Liver (tissue), 9 donors: Measurements from ENCODE around the gene JAKMIP1. TPM values are rescaled to one million over a fixed set of nuclear protein-coding genes. Genes with fewer than 3 reads are reported as not detected.

Source experiments
- DNase-seq: peaks from one replicate; pipeline ENCODE4 v3.0.0-alpha.2; 2017; ENCODE audit warnings: low spot score
- H3K27ac ChIP-seq, 2 donors: one replicate each; pipeline ENCODE4 v1.7.0; 2013; ENCODE audit warnings: inconsistent platforms in 2 of 2, low read length in 2 of 2, control low read depth in 1 of 2, low read depth in 1 of 2, mild to moderate bottlenecking in 1 of 2
- H3K27me3 ChIP-seq, 4 donors: one replicate each; pipeline versions ENCODE4 v1.6.1 to v1.7.0; 2013; ENCODE audit warnings: low read length in 3 of 4, inconsistent platforms in 1 of 4, mild to moderate bottlenecking in 1 of 4, moderate library complexity in 1 of 4; ENCODE audit not compliant: control insufficient read depth in 4 of 4, insufficient read depth in 4 of 4
- H3K36me3 ChIP-seq, 4 donors: one replicate each; pipeline versions ENCODE4 v1.6.1 to v1.7.0; 2013; ENCODE audit warnings: low read length in 3 of 4, mild to moderate bottlenecking in 3 of 4, low read depth in 1 of 4, moderate library complexity in 1 of 4; ENCODE audit not compliant: control insufficient read depth in 4 of 4, insufficient read depth in 3 of 4
- H3K4me1 ChIP-seq, 4 donors: one replicate each; pipeline versions ENCODE4 v1.6.1 to v1.7.0; 2013; ENCODE audit warnings: low read length in 3 of 4, mild to moderate bottlenecking in 3 of 4, moderate library complexity in 1 of 4; ENCODE audit not compliant: control insufficient read depth in 4 of 4, insufficient read depth in 4 of 4
- H3K4me3 ChIP-seq, 3 donors: one replicate each; pipeline versions ENCODE4 v1.6.1 to v1.7.0; 2013; ENCODE audit warnings: low read length in 3 of 3, control low read depth in 1 of 3, low read depth in 1 of 3, mild to moderate bottlenecking in 1 of 3
- H3K9ac ChIP-seq, 2 donors: one replicate each; pipeline ENCODE4 v1.7.0; 2013; ENCODE audit warnings: low read length in 2 of 2, mild to moderate bottlenecking in 2 of 2, moderate library complexity in 2 of 2, control low read depth in 1 of 2, low read depth in 1 of 2
- H3K9me3 ChIP-seq, 4 donors: one replicate each; pipeline versions ENCODE4 v1.6.1 to v1.7.0; 2013; ENCODE audit warnings: low read length in 3 of 4; ENCODE audit not compliant: control insufficient read depth in 4 of 4
- ATF3 ChIP-seq: IDR thresholded peaks from 2 replicates; pipeline ENCODE4 v1.6.1; 2016; ENCODE audit warnings: antibody characterized with exemption
- EGR1 ChIP-seq, 2 donors: IDR thresholded peaks; 2 replicates each; pipeline ENCODE4 v1.6.1; 2016 to 2018; ENCODE audit warnings: antibody characterized with exemption in 2 of 2, low read depth in 2 of 2
- FOXA1 ChIP-seq: IDR thresholded peaks from 2 replicates; pipeline ENCODE4 v1.6.1; 2016; ENCODE audit warnings: antibody characterized with exemption
- FOXA2 ChIP-seq: IDR thresholded peaks from 2 replicates; pipeline ENCODE4 v1.6.1; 2016; ENCODE audit warnings: antibody characterized with exemption
- GABPA ChIP-seq, 2 donors: IDR thresholded peaks in 1 of 2; conservative IDR thresholded peaks in 1 of 2; 2 replicates each; pipeline ENCODE4 v1.6.1; 2016; ENCODE audit warnings: antibody characterized with exemption in 2 of 2, mild to moderate bottlenecking in 1 of 2, moderate library complexity in 1 of 2
- HNF4G ChIP-seq: IDR thresholded peaks from 2 replicates; pipeline ENCODE4 v1.6.1; 2016; ENCODE audit warnings: antibody characterized with exemption
- MAX ChIP-seq: IDR thresholded peaks from 2 replicates; pipeline ENCODE4 v1.6.1; 2016; ENCODE audit warnings: antibody characterized with exemption
- NR2F2 ChIP-seq: IDR thresholded peaks from 2 replicates; pipeline ENCODE4 v1.6.1; 2016; ENCODE audit warnings: antibody characterized with exemption
- RAD21 ChIP-seq, 2 donors: IDR thresholded peaks; 2 replicates each; pipeline ENCODE4 v1.6.1; 2016; ENCODE audit warnings: antibody characterized with exemption in 2 of 2, mild to moderate bottlenecking in 2 of 2
- SP1 ChIP-seq: IDR thresholded peaks from 2 replicates; pipeline ENCODE4 v1.6.1; 2018; ENCODE audit warnings: antibody characterized with exemption, mild to moderate bottlenecking
- TAF1 ChIP-seq: conservative IDR thresholded peaks from 2 replicates; pipeline ENCODE4 v1.6.1; 2016; ENCODE audit warnings: antibody characterized with exemption, mild to moderate bottlenecking
- WGBS: extraction: QIAGEN DNeasy Blood & Tissue Kit; methylation state at CpG from one replicate; pipeline ENCODE4 v1.1.7; 2013; 5-methylcytosine and 5-hydroxymethylcytosine counted together
- polyA plus RNA-seq, 2 donors: library from polyadenylated mRNA; stranded (reverse) in 1 of 2; unstranded in 1 of 2; fragments of 200-250 nt in 1 of 2; fragments of >200 nt in 1 of 2; fragmentation: Nextera tagmentation in 1 of 2; extraction: Ambion mirVana in 1 of 2; gene quantifications; one replicate each; pipeline versions ENCODE4 v1.2.1 to v1.2.3, GENCODE V29; 2013 to 2015
- total RNA-seq, 2 donors: library from RNA; depleted of rRNA; stranded (reverse); fragments of >200 nt; gene quantifications; one replicate each; pipeline ENCODE4 v1.2.3, GENCODE V29; 2014
- TF ChIP-seq, protein P1 (sequence below): IDR thresholded peaks from 2 replicates; pipeline ENCODE4 v1.6.1; 2016; ENCODE audit warnings: antibody characterized with exemption
- TF ChIP-seq, protein P2 (sequence below): fragments of 150-350 bp; IDR thresholded peaks from 2 replicates; pipeline ENCODE4 v1.5.1; 2017; ENCODE audit warnings: improper control_type of control experiment, low read depth, low read length; ENCODE audit not compliant: missing input control
- TF ChIP-seq, protein P3 (sequence below): IDR thresholded peaks from 2 replicates; pipeline ENCODE4 v1.6.1; 2016; ENCODE audit warnings: antibody characterized with exemption, mild to moderate bottlenecking
- donor health status: healthy.
- donor health status: healthy.
- donor health status: healthy.
- donor health status: healthy.
- donor health status: healthy.

JAKMIP1 gene
- total and polyA plus RNA-seq, 4 donors = 0.08 to 0.50 TPM; not detected in 2

GRCh38 chr4:6020613-6021012 lies 179.7 kb downstream of the JAKMIP1 start:
- no peak overlapping the region for H3K27ac ChIP-seq
- TF ChIP-seq GABPA (IDR thresholded peaks at IDR 0.05 in 1 of 2, conservative IDR thresholded peaks at IDR 0.05 in 1 of 2) (no peak), FOXA1 (no peak)
- no peak overlapping the region for H3K4me3 ChIP-seq
- 86% methylated on average over 8 of the region's 8 CpGs for WGBS
- no peak overlapping the region for H3K9ac ChIP-seq
- no peak for DNase-seq
- no peaks in the 10 kb centered on the region for H3K36me3 ChIP-seq
- H3K27me3 ChIP-seq = no peaks in the 10 kb centered on the region
- H3K4me1 ChIP-seq = no peaks in the 10 kb centered on the region
- no peaks in the 10 kb centered on the region for H3K9me3 ChIP-seq

DNA sequence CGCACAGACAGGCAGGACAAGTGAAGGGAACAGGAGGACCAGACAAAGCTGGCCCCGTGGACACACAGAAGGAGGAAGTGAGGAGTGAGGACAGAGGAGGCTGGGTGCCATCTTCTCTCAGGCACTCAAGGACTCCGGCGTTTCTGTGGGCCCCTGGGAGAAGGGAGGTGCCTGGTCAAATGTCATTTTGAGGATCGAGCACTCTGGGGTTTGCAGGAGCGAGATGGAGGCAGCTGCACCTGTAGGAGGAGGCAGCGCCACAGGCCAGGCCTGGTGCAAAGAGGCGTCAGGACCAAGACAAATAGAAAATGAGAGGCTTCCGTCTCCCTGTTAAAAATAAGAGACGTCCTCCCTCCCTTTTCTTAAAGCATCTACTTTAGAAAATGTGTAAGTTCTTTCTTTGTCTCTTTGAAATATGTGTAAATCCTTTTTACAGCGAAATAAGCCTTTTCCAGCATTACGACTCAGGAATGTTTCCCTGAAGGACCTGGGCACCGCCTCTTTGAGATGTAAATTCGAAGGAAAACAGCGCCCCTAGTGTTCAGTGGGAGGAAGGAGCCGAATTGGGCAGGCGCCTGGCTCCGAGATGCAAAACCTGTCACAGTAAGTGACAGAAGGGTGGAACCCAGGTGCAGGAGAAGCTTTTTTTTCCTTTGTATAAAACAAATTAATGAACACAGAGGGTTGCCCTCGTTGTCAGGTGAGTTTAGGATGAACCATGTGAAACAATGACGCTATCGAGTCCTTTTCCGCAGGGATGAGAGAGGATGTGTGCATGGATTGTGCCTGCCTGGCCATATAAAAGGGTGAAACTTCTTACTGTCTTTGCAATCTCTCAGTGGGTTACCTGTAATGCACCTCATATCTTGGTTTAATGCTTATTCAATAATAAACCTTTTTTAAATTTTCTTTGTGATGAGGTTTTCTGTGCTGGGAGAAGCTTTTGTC lies 180.8 kb downstream of the JAKMIP1 start:
- 39% methylated on average over 22 of the region's 22 CpGs for WGBS

DNA sequence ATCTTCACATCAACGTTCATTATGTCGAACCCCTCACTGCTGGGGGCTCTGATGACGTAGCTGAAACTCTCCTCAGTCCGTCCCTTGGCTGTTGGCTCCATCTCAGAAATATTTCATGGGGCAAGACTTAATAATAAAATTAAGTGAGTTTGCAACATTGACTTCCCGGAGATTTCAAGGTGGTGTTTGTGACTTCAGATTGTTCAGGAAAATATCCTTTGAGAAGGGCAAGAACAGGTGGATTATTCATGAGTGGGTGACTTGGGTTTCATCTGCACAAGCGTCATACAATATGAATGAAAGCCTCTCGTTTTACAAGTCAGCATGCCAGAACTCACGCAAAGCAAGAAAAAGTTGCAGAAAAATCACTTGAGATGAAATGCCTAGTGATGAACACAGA lies 182.0 kb downstream of the JAKMIP1 start, which contains the start of gene C4orf50:
C4orf50 (minus strand) TSS at position 101 of the 400 bp plus-strand sequence.
- WGBS = 71% methylated on average over 8 of the region's 8 CpGs
- Histone ChIP-seq H3K9me3 (no peaks in the 10 kb centered on the region), H3K4me3 (no peak within 1 kb of the TSS), H3K36me3 (no peaks in the 10 kb centered on the region), H3K9ac (no peak within 1 kb of the TSS), H3K4me1 (no peaks in the 10 kb centered on the region), H3K27ac (no peak within 1 kb of the TSS), H3K27me3 (no peaks in the 10 kb centered on the region)
- no peak for DNase-seq
- no peak for TF ChIP-seq HNF4G
- no peak for TF ChIP-seq MAX
- TF ChIP-seq EGR1 (IDR thresholded peaks at IDR 0.05; ENCODE audit: low read depth in 2 of 2) = no peak
- TF ChIP-seq, protein P1, sequence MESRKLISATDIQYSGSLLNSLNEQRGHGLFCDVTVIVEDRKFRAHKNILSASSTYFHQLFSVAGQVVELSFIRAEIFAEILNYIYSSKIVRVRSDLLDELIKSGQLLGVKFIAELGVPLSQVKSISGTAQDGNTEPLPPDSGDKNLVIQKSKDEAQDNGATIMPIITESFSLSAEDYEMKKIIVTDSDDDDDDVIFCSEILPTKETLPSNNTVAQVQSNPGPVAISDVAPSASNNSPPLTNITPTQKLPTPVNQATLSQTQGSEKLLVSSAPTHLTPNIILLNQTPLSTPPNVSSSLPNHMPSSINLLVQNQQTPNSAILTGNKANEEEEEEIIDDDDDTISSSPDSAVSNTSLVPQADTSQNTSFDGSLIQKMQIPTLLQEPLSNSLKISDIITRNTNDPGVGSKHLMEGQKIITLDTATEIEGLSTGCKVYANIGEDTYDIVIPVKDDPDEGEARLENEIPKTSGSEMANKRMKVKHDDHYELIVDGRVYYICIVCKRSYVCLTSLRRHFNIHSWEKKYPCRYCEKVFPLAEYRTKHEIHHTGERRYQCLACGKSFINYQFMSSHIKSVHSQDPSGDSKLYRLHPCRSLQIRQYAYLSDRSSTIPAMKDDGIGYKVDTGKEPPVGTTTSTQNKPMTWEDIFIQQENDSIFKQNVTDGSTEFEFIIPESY = no peak
- no peak for TF ChIP-seq ATF3

More for the DNA sequence above, 180.8 kb downstream of the JAKMIP1 start:
- no peaks in the 10 kb centered on the region for H3K9me3 ChIP-seq
- no peaks in the 10 kb centered on the region for H3K36me3 ChIP-seq
- H3K4me3 ChIP-seq = no peak overlapping the region
- H3K27ac ChIP-seq = no peak overlapping the region
- no peak for TF ChIP-seq EGR1 (IDR thresholded peaks at IDR 0.05; ENCODE audit: low read depth in 2 of 2)
- TF ChIP-seq, protein P2, sequence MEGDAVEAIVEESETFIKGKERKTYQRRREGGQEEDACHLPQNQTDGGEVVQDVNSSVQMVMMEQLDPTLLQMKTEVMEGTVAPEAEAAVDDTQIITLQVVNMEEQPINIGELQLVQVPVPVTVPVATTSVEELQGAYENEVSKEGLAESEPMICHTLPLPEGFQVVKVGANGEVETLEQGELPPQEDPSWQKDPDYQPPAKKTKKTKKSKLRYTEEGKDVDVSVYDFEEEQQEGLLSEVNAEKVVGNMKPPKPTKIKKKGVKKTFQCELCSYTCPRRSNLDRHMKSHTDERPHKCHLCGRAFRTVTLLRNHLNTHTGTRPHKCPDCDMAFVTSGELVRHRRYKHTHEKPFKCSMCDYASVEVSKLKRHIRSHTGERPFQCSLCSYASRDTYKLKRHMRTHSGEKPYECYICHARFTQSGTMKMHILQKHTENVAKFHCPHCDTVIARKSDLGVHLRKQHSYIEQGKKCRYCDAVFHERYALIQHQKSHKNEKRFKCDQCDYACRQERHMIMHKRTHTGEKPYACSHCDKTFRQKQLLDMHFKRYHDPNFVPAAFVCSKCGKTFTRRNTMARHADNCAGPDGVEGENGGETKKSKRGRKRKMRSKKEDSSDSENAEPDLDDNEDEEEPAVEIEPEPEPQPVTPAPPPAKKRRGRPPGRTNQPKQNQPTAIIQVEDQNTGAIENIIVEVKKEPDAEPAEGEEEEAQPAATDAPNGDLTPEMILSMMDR = peak; percentile 70
- TF ChIP-seq, protein P3, sequence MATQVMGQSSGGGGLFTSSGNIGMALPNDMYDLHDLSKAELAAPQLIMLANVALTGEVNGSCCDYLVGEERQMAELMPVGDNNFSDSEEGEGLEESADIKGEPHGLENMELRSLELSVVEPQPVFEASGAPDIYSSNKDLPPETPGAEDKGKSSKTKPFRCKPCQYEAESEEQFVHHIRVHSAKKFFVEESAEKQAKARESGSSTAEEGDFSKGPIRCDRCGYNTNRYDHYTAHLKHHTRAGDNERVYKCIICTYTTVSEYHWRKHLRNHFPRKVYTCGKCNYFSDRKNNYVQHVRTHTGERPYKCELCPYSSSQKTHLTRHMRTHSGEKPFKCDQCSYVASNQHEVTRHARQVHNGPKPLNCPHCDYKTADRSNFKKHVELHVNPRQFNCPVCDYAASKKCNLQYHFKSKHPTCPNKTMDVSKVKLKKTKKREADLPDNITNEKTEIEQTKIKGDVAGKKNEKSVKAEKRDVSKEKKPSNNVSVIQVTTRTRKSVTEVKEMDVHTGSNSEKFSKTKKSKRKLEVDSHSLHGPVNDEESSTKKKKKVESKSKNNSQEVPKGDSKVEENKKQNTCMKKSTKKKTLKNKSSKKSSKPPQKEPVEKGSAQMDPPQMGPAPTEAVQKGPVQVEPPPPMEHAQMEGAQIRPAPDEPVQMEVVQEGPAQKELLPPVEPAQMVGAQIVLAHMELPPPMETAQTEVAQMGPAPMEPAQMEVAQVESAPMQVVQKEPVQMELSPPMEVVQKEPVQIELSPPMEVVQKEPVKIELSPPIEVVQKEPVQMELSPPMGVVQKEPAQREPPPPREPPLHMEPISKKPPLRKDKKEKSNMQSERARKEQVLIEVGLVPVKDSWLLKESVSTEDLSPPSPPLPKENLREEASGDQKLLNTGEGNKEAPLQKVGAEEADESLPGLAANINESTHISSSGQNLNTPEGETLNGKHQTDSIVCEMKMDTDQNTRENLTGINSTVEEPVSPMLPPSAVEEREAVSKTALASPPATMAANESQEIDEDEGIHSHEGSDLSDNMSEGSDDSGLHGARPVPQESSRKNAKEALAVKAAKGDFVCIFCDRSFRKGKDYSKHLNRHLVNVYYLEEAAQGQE = no peak
- TF ChIP-seq SP1 = no peak
- TF ChIP-seq TAF1 = no peak
- no peak for TF ChIP-seq NR2F2
- TF ChIP-seq RAD21 (IDR thresholded peaks at IDR 0.05) = peak; percentile 35 to 59
- no peak for TF ChIP-seq FOXA2
- H3K9ac ChIP-seq = no peak overlapping the region
- DNase-seq = no peak
- H3K27me3 ChIP-seq = no peaks in the 10 kb centered on the region
- H3K4me1 ChIP-seq = no peaks in the 10 kb centered on the region
